SK-N-SH (cell line): Measurements from ENCODE around the gene RNF227. TPM values are rescaled to one million over a fixed set of nuclear protein-coding genes. Genes with fewer than 3 reads are reported as not detected.
A peak's percentile ranks its signal among the peaks of the same experiment; 100 is the strongest.

Experiments used
- CTCF ChIA-PET: fragments of 300-600, 350-600 bp; formaldehyde crosslinking; extraction: SDS; loops from one replicate; lab custom pipeline; 2021; lab: Yijun Ruan, JAX
- POLR2A ChIA-PET: fragments of 350-600 bp; sonication (Branson Sonifier 250); formaldehyde crosslinking; extraction: SDS; loops from one replicate; lab custom pipeline; 2020; ENCODE audit warnings: antibody characterized with exemption, inconsistent platforms; lab: Yijun Ruan, JAX
- DNase-seq: peaks from one replicate; pipeline ENCODE4 v3.0.0; 2012
- H2AFZ ChIP-seq: fragments of 200-600 bp; sonication (generic); 2 replicates; pipeline ENCODE4 v1.8.1; 2016; ENCODE audit warnings: antibody characterized with exemption, mild to moderate bottlenecking, low read depth
- H3F3A ChIP-seq: fragments of 200-600 bp; sonication (generic); replicated peaks from 2 replicates; pipeline ENCODE3; 2016; ENCODE audit warnings: antibody characterized with exemption, mild to moderate bottlenecking; ENCODE audit not compliant: insufficient read depth
- H3K27ac ChIP-seq, 2 experiments: fragments of 200-500 bp in 1 of 2; fragments of 200-600 bp in 1 of 2; sonication (Bioruptor generic) in 1 of 2; sonication (generic), shearing (Covaris generic) in 1 of 2; 2 replicates each; pipeline versions ENCODE4 v1.5.1 to v1.6.1; 2014 to 2016; ENCODE audit warnings: low read depth in 2 of 2, inconsistent platforms in 1 of 2, low read length in 1 of 2, mild to moderate bottlenecking in 1 of 2, mixed read lengths in 1 of 2
- H3K27me3 ChIP-seq: fragments of 200-600 bp; sonication (generic), shearing (Covaris generic); 2 replicates; pipeline ENCODE4 v1.6.1; 2016; ENCODE audit warnings: mixed run types; ENCODE audit not compliant: insufficient read depth
- H3K36me3 ChIP-seq, 2 experiments: fragments of 200-500 bp in 1 of 2; fragments of 200-600 bp in 1 of 2; sonication (Bioruptor generic) in 1 of 2; sonication (generic) in 1 of 2; replicated peaks in 1 of 2; 2 replicates each; pipeline versions ENCODE3 to v1.5.1; 2014 to 2016; ENCODE audit warnings: low read length in 1 of 2, mild to moderate bottlenecking in 1 of 2; ENCODE audit not compliant: insufficient read depth in 2 of 2, control insufficient read depth in 1 of 2
- H3K4me1 ChIP-seq, 2 experiments: fragments of 200-500 bp in 1 of 2; fragments of 200-600 bp in 1 of 2; sonication (Bioruptor generic) in 1 of 2; sonication (generic), shearing (Covaris generic) in 1 of 2; 2 replicates each; pipeline versions ENCODE4 v1.5.1 to v1.6.1; 2014 to 2016; ENCODE audit warnings: low read depth in 1 of 2, low read length in 1 of 2, mixed run types in 1 of 2; ENCODE audit not compliant: insufficient read depth in 2 of 2, control insufficient read depth in 1 of 2
- H3K4me2 ChIP-seq: fragments of 200-600 bp; sonication (generic), shearing (Covaris generic); 2 replicates; pipeline ENCODE4 v1.6.1; 2017; ENCODE audit warnings: mixed run types
- H3K4me3 ChIP-seq, 2 experiments: fragments of 200-500 bp in 1 of 2; fragments of 200-600 bp in 1 of 2; sonication (Bioruptor generic) in 1 of 2; sonication (generic), shearing (Covaris generic) in 1 of 2; 2 replicates each; pipeline versions ENCODE4 v1.5.1 to v1.8.1; 2014 to 2016; ENCODE audit warnings: low read depth in 2 of 2, inconsistent platforms in 1 of 2, low read length in 1 of 2, mild to moderate bottlenecking in 1 of 2, mixed read lengths in 1 of 2, moderate library complexity in 1 of 2
- H3K79me2 ChIP-seq: fragments of 200-600 bp; sonication (generic); 2 replicates; pipeline ENCODE4 v1.8.1; 2017; ENCODE audit warnings: mild to moderate bottlenecking; ENCODE audit not compliant: insufficient read depth
- H3K9ac ChIP-seq: fragments of 200-600 bp; sonication (generic); 2 replicates; pipeline ENCODE4 v1.6.1; 2017; ENCODE audit warnings: mixed run types
- H3K9me2 ChIP-seq: fragments of 200-600 bp; sonication (generic); 2 replicates; pipeline ENCODE4 v1.6.1; 2017; ENCODE audit warnings: mixed run types
- H3K9me3 ChIP-seq: fragments of 200-600 bp; sonication (generic); 2 replicates; pipeline ENCODE4 v1.6.1; 2017; ENCODE audit warnings: mixed run types, mild to moderate bottlenecking, moderate library complexity
- H4K20me1 ChIP-seq: fragments of 200-600 bp; sonication (generic); 2 replicates; pipeline ENCODE4 v1.6.1; 2017; ENCODE audit warnings: mild to moderate bottlenecking, mixed run types; ENCODE audit not compliant: insufficient read depth
- ELF1 ChIP-seq: IDR thresholded peaks from 2 replicates; pipeline ENCODE4 v1.4.0; 2012
- EP300 ChIP-seq, 2 experiments: IDR thresholded peaks; 2 replicates each; pipeline versions ENCODE4 v1.4.0 to v1.6.1; 2012; ENCODE audit warnings: borderline replicate concordance in 1 of 2, low read depth in 1 of 2, low read length in 1 of 2
- EZH2phosphoT487 ChIP-seq: fragments of 200-600 bp; sonication (generic); IDR thresholded peaks from 2 replicates; pipeline ENCODE4 v1.6.1; 2017; ENCODE audit warnings: low read depth, mixed run types, mild to moderate bottlenecking, antibody characterized with exemption, moderate library complexity, borderline replicate concordance
- FOSL2 ChIP-seq: IDR thresholded peaks from 2 replicates; pipeline ENCODE4 v1.4.0; 2012; ENCODE audit warnings: low read depth, mild to moderate bottlenecking, moderate library complexity, borderline replicate concordance
- NFIC ChIP-seq: IDR thresholded peaks from 2 replicates; pipeline ENCODE4 v1.4.0; 2012; ENCODE audit warnings: borderline replicate concordance
- NRF1 ChIP-seq: IDR thresholded peaks from 2 replicates; pipeline ENCODE4 v1.6.1; 2012; ENCODE audit warnings: low read depth, mild to moderate bottlenecking, low read length
- POLR2AphosphoS5 ChIP-seq: IDR thresholded peaks from 2 replicates; pipeline ENCODE4 v1.6.1; 2012; ENCODE audit warnings: low read depth, low read length
- RAD21 ChIP-seq: IDR thresholded peaks from 2 replicates; pipeline ENCODE4 v1.6.1; 2012; ENCODE audit warnings: mild to moderate bottlenecking, low read length
- RFX5 ChIP-seq: IDR thresholded peaks from 2 replicates; pipeline ENCODE4 v1.6.1; 2012; ENCODE audit warnings: mild to moderate bottlenecking, improper control_type of control experiment, low read length
- TEAD4 ChIP-seq: IDR thresholded peaks from 2 replicates; pipeline ENCODE4 v1.4.0; 2012; ENCODE audit warnings: mild to moderate bottlenecking, borderline replicate concordance; ENCODE audit not compliant: insufficient read depth
- WGBS: methylation state at CpG from one replicate; pipeline ENCODE4 v1.1.6; 2017; ENCODE audit warnings: low lambda C conversion rate; 5-methylcytosine and 5-hydroxymethylcytosine counted together
- polyA plus RNA-seq, 3 experiments: library from polyadenylated mRNA; depleted of rRNA; stranded (reverse); fragments of >200 nt; gene quantifications; 2 replicates each; pipeline ENCODE4 v1.2.3, GENCODE V29; 2012
- TF ChIP-seq, protein P1 (sequence below): IDR thresholded peaks from 2 replicates; pipeline ENCODE4; 2012
- TF ChIP-seq, protein P2 (sequence below): IDR thresholded peaks from 2 replicates; pipeline ENCODE4 v1.4.0; 2012; ENCODE audit warnings: low read depth
- TF ChIP-seq, protein P3 (sequence below): fragments of 150-350 bp; IDR thresholded peaks from 2 replicates; pipeline ENCODE4 v1.6.1; 2017; ENCODE audit warnings: antibody characterized with exemption, low read length, low read depth, borderline replicate concordance

Gene RNF227
- polyA plus RNA-seq, 1 of the 3 experiments (the other 2 are of a cell fraction): 7.4 TPM

DNA sequence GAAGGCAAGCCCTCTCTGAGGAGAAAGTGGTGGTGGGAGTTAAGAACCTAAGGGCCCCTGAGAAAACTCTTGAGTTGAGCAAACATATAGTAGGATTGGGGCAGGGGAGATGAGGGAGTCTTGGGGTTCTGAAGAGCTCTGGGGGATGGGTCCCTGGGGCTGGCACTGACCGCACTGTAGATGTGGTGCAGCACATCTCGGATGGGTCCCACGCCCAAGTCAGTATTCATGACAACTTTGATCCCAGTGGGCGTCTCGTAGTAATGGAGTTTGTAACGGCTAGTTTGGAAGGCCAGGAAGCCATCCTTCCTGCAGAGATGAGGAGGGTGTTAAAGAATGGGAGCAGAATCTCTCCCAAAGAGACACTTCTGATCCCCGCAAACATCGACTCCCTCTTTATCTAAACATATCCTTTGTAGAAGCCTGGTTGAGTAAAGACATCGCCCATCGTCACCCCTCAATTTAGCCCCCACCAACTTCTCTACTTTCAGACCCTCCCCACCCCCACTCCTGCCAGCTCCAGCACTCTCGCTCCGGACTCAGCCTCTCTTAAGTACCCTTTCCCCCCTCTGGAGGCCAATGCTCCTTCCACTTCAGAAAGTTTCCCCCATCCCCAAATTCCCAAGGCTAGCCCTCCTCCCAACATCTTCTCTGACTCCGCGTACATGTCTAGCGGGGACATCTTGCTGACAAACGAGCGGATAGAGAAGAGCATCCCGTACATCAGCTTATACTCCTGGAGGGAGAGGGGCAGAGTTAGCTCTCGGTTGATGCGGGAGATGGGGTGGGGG, 14.9 kb upstream of the RNF227 start:
- 27% methylated on average over 20 of the region's 20 CpGs for WGBS
- peaks cover 21 to 38% of the 10 kb centered on the region in 2 experiments; a peak in 3 of 4 replicates for H3K4me1 ChIP-seq
- H3K9me3 ChIP-seq: no peaks in the 10 kb centered on the region
- H3K27ac ChIP-seq: peak overlapping the region in 1 of 2 experiments; percentile 83; a peak in 3 of 4 replicates
- H3K27me3 ChIP-seq: no peaks in the 10 kb centered on the region
- TF ChIP-seq, protein P1, sequence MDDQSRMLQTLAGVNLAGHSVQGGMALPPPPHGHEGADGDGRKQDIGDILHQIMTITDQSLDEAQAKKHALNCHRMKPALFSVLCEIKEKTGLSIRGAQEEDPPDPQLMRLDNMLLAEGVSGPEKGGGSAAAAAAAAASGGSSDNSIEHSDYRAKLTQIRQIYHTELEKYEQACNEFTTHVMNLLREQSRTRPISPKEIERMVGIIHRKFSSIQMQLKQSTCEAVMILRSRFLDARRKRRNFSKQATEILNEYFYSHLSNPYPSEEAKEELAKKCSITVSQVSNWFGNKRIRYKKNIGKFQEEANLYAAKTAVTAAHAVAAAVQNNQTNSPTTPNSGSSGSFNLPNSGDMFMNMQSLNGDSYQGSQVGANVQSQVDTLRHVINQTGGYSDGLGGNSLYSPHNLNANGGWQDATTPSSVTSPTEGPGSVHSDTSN: no peak
- no peak for TF ChIP-seq EZH2phosphoT487
- no peak for TF ChIP-seq RAD21
- TF ChIP-seq, protein P2, sequence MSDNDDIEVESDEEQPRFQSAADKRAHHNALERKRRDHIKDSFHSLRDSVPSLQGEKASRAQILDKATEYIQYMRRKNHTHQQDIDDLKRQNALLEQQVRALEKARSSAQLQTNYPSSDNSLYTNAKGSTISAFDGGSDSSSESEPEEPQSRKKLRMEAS: no peak
- TF ChIP-seq TEAD4: no peak
- no peak for TF ChIP-seq RFX5
- TF ChIP-seq POLR2AphosphoS5: no peak
- TF ChIP-seq NRF1: no peak
- no peak for TF ChIP-seq FOSL2
- no peak for TF ChIP-seq ELF1
- TF ChIP-seq NFIC: no peak
- peaks cover 4% of the 10 kb centered on the region for H3F3A ChIP-seq
- peaks cover 52% of the 10 kb centered on the region for H3K79me2 ChIP-seq
- ChIA-PET CTCF (interaction anchor here (0.7 to 8.2 kb wide), 9 partner anchors 15 to 188 kb away, joined by 3 to 61 read pairs (median 5); partner anchors contain the start of gene RNF227), POLR2A (interaction anchor here (1.0 to 2.7 kb wide), 3 partner anchors 13 to 46 kb away, joined by 5 to 11 read pairs (median 8); partner anchors contain the start of gene RNF227)
- H3K4me3 ChIP-seq: peak overlapping the region; percentile 99 to 100
- DNase-seq: no peak
- H4K20me1 ChIP-seq: 0 out of 2 replicates have a peak, but pooled peaks cover 9% of the 10 kb centered on the region
- H3K4me2 ChIP-seq: peak overlapping the region; percentile 96
- peak overlapping the region; percentile 80 for H3K9ac ChIP-seq
- peak overlapping the region; percentile 82; the same call in 1 of the 2 replicates for H2AFZ ChIP-seq
- H3K36me3 ChIP-seq: peaks cover 11 to 15% of the 10 kb centered on the region in 2 experiments
- no peaks in the 10 kb centered on the region for H3K9me2 ChIP-seq

DNA sequence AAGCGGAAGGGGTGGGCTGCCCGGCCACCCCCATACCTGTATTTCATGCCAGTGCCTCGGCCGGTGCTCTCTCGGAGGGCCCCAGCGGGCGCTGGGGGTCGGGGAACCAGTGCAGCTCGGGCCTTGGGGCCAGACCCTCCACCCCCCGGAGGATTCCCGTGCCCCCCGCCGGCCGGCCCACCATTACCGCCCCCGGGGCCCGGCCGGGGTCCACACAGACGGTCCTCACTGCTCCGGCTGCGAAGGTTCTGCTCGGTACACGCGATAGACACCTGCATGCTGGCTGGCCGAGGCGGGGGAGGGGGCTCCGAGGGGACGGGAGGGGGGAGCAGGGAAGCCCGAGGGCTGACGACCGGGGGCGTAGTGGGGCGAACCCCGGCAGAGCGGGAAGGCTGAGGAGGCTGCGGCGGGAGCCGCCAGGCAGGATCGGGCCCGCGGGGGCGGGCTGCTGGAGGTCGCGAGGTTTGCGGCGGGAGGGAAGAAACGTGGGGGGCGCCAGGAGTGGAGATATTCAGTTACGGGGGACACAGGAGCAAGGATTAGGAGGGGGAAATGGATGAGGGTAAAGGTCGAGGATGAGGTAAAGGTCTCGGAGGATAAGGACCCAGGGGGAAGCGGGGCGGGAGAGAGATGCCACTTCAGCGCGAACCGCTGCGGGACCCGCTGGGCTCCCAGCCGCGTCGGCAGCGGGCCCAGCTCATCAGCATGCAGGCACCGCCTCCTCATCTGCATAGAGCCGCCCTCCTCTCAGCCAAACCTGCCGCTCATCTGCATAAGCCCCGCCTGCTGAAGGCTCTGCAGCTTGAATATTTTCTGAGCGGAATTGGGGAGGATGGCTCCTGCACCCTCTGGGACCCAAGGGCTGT, 13.3 kb upstream of the RNF227 start, which contains the start of gene KCNAB3:
KCNAB3 (minus strand) TSS at position 699 of the 866 bp plus-strand sequence; CDS start at position 278, 421 bp downstream.
- H3K4me3 ChIP-seq: peak within 1 kb of the TSS; percentile 99 to 100
- H3F3A ChIP-seq: peaks cover 4% of the 10 kb centered on the region
- H4K20me1 ChIP-seq: 0 out of 2 replicates have a peak, but pooled peaks cover 9% of the 10 kb centered on the region
- TF ChIP-seq, protein P1: 0 out of 2 replicates have a peak, but pooled peaks have one; percentile 23
- TF ChIP-seq, protein P3, sequence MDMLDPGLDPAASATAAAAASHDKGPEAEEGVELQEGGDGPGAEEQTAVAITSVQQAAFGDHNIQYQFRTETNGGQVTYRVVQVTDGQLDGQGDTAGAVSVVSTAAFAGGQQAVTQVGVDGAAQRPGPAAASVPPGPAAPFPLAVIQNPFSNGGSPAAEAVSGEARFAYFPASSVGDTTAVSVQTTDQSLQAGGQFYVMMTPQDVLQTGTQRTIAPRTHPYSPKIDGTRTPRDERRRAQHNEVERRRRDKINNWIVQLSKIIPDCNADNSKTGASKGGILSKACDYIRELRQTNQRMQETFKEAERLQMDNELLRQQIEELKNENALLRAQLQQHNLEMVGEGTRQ: no peak
- no peak for TF ChIP-seq EP300 (IDR thresholded peaks at IDR 0.05; ENCODE audit: borderline replicate concordance in 1 of 2, low read depth in 1 of 2, low read length in 1 of 2)
- TF ChIP-seq, all 33 proteins: peak for 1
- Histone ChIP-seq H3K79me2 (peaks cover 40% of the 10 kb centered on the region), H3K9me2 (no peaks in the 10 kb centered on the region), H3K36me3 (peaks cover 5 to 8% of the 10 kb centered on the region in 2 experiments), H3K27me3 (no peaks in the 10 kb centered on the region), H2AFZ (no peak within 1 kb of the TSS), H3K27ac (peak within 1 kb of the TSS in 1 of 2 experiments; percentile 25; a peak in 1 of 4 replicates), H3K9me3 (no peaks in the 10 kb centered on the region), H3K4me1 (peaks cover 18 to 36% of the 10 kb centered on the region in 2 experiments; a peak in 3 of 4 replicates), H3K4me2 (peak within 1 kb of the TSS; percentile 96), H3K9ac (peak within 1 kb of the TSS; percentile 80)
- CTCF ChIA-PET: interaction anchor here (0.6 to 2.7 kb wide), 4 partner anchors 14 to 131 kb away, joined by 3 to 11 read pairs (median 3); partner anchors contain the start of gene RNF227
- WGBS: 35% methylated on average over 42 of the region's 67 CpGs
- DNase-seq: peak; percentile 92
- POLR2A ChIA-PET: interaction anchor here (1.1 kb wide), 1 partner anchor 15 kb away, joined by 4 read pairs; no protein-coding TSS in a partner anchor
